Frontal cortex (tissue), 4 donors: Measurements from ENCODE around the gene ATAD3A. TPM values are rescaled to one million over a fixed set of nuclear protein-coding genes. Genes with fewer than 3 reads are reported as not detected.
"Not testable (repeated sequence)": the region's sequence is repeated elsewhere in the genome, so short reads cannot be mapped to it uniquely, and the experiment has no call there.

Experiments used
- DNase-seq, 2 donors: peaks; one replicate each; pipeline ENCODE4 v3.0.0; 2012; ENCODE audit warnings: low spot score in 2 of 2
- FAIRE-seq: peaks from 2 replicates; lab custom pipeline; 2012; peaks lifted over from hg19 to GRCh38; lab: Jason Lieb, UNC
- total RNA-seq: library from RNA; depleted of rRNA; stranded (reverse); fragments of >200 nt; gene quantifications from one replicate; pipeline ENCODE4 v1.2.3, GENCODE V29; 2014
- donor health status: control.
- donor health status: control.
- donor health status: control.

The ATAD3A gene
- 9.0 TPM for total RNA-seq

- FAIRE-seq = no peak
- DNase-seq = peak; percentile 99 to 100
Observed at GRCh38 chr1:1511533-1512285, at the start of gene ATAD3A. ATAD3A (plus strand) TSS chr1:1512162; CDS start chr1:1512269, 107 bp downstream.

GRCh38 chr1:1462318-1462966 is 49.5 kb upstream of the ATAD3A start:
- DNase-seq (no peak), FAIRE-seq (no peak)

- DNase-seq (no peak), FAIRE-seq (no peak)
Observed at GRCh38 chr1:1463312-1463711, 48.6 kb upstream of the ATAD3A start.

- FAIRE-seq, DNase-seq: not testable (repeated sequence)
Observed at GRCh38 chr1:1468196-1468985, 43.6 kb upstream of the ATAD3A start.

GRCh38 chr1:1470626-1471388 is 41.2 kb upstream of the ATAD3A start:
- DNase-seq (no peak), FAIRE-seq (no peak)

GRCh38 chr1:1471389-1472052 is 40.4 kb upstream of the ATAD3A start, which contains the start of gene ATAD3B:
ATAD3B (plus strand) TSS chr1:1471765; CDS start chr1:1471885, 120 bp downstream.
- DNase-seq (peak; percentile 98 to 99), FAIRE-seq (no peak)

GRCh38 chr1:1472053-1472876 is 39.7 kb upstream of the ATAD3A start:
- FAIRE-seq, DNase-seq: not testable (repeated sequence)

GRCh38 chr1:1476011-1476410 is 36.0 kb upstream of the ATAD3A start:
- DNase-seq, FAIRE-seq: not testable (repeated sequence)

- no peak for DNase-seq
- no peak for FAIRE-seq
Observed at GRCh38 chr1:1477206-1477605, 34.8 kb upstream of the ATAD3A start.

GRCh38 chr1:1479547-1480487 is 32.1 kb upstream of the ATAD3A start:
- no peak for FAIRE-seq

GRCh38 chr1:1480488-1480867 is 31.5 kb upstream of the ATAD3A start:
- DNase-seq, FAIRE-seq: not testable (repeated sequence)

More at GRCh38 chr1:1479547-1480487, 32.1 kb upstream of the ATAD3A start:
- no peak for DNase-seq

- peak in 1 of 2 donors; percentile 13 for DNase-seq
- FAIRE-seq = not testable (repeated sequence)
Observed at GRCh38 chr1:1481811-1482210, 30.2 kb upstream of the ATAD3A start.

- no peak for DNase-seq
- no peak for FAIRE-seq
Observed at GRCh38 chr1:1482856-1483255, 29.1 kb upstream of the ATAD3A start.

- DNase-seq (no peak), FAIRE-seq (no peak)
Observed at GRCh38 chr1:1483714-1484113, 28.2 kb upstream of the ATAD3A start.

- DNase-seq, FAIRE-seq: not testable (repeated sequence)
Observed at GRCh38 chr1:1484976-1485750, 26.8 kb upstream of the ATAD3A start.

GRCh38 chr1:1485755-1486317 is 26.1 kb upstream of the ATAD3A start:
- not testable (repeated sequence) for FAIRE-seq, DNase-seq
